ENCODE data around the gene ASB18. TPM values are rescaled to one million over a fixed set of nuclear protein-coding genes. Genes with fewer than 3 reads are reported as not detected.

The ASB18 gene, protein sequence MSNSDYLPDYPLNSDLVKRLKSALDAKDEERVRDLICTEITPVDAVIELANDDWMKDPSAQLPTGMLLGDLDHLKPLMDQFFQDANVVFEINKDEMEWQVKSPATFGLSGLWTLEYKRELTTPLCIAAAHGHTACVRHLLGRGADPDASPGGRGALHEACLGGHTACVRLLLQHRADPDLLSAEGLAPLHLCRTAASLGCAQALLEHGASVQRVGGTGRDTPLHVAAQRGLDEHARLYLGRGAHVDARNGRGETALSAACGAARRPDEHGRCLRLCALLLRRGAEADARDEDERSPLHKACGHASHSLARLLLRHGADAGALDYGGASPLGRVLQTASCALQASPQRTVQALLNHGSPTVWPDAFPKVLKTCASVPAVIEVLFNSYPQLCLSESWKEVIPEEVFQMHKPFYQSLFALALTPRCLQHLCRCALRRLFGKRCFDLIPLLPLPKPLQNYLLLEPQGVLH
- not detected for total RNA-seq (ENCODE audit: unreplicated experiment)
- long read RNA-seq = 0 reads

DNA sequence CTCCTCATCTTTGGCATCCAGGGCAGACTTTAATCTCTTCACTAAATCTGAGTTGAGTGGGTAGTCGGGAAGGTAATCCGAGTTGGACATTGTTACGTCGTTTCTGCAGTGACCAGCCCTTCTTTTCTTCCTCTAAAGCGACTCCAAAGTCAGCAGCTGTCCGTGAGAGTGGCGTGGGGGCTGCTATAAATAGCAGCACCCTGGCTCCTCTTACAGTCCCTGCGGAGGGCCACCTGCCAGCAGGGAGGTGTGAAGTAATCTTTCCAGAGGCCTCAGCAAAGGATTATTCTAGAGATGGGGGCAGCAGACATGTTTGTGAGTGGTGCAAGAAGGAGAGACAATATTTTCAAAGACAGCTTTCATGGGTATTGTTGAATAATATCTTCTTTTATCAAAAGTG lies at the start of gene ASB18:
ASB18 (minus strand) TSS at position 151 of the 400 bp plus-strand sequence; CDS start at position 90, 61 bp downstream.
- no peaks in the 10 kb centered on the region for H3K4me1 Mint-ChIP-seq (ENCODE audit: low read depth, unreplicated experiment)
- no peak within 1 kb of the TSS for H3K27ac Mint-ChIP-seq (ENCODE audit: unreplicated experiment)
- peaks cover 2% of the 10 kb centered on the region for H3K9me3 Mint-ChIP-seq (ENCODE audit: unreplicated experiment)
- H3K4me3 Mint-ChIP-seq (ENCODE audit: unreplicated experiment) = no peak within 1 kb of the TSS
- H3K36me3 Mint-ChIP-seq (ENCODE audit: unreplicated experiment) = peaks cover 10% of the 10 kb centered on the region
- no peaks in the 10 kb centered on the region for H3K27me3 Mint-ChIP-seq (ENCODE audit: unreplicated experiment)
- no peak for DNase-seq
- TF ChIP-seq, protein P1, sequence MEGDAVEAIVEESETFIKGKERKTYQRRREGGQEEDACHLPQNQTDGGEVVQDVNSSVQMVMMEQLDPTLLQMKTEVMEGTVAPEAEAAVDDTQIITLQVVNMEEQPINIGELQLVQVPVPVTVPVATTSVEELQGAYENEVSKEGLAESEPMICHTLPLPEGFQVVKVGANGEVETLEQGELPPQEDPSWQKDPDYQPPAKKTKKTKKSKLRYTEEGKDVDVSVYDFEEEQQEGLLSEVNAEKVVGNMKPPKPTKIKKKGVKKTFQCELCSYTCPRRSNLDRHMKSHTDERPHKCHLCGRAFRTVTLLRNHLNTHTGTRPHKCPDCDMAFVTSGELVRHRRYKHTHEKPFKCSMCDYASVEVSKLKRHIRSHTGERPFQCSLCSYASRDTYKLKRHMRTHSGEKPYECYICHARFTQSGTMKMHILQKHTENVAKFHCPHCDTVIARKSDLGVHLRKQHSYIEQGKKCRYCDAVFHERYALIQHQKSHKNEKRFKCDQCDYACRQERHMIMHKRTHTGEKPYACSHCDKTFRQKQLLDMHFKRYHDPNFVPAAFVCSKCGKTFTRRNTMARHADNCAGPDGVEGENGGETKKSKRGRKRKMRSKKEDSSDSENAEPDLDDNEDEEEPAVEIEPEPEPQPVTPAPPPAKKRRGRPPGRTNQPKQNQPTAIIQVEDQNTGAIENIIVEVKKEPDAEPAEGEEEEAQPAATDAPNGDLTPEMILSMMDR (IDR thresholded peaks at IDR 0.05; ENCODE audit: partially characterized antibody, unreplicated experiment) = no peak

DNA sequence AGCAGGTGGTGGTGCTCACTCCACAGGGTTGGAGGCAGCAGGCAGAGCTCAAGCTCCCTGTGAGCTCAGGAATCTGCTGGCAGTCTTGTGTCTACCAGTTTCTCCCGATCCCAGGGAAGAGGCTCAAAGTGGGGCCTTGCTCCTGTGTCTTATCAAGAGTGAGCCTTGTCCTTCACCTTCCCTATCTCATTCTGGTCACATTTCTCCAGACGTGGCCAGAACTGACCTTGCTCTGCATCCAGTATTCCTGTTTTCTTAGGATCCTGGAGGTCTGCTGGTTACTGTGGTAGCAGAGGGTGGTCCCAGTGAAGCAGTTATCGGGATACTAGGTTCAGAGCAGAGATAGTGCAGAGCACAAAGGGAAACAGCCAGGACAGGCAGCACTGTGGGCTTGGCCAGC lies 47.1 kb upstream of the ASB18 start:
- Mint-ChIP-seq H3K36me3 (ENCODE audit: unreplicated experiment) (peaks cover 9% of the 10 kb centered on the region), H3K27ac (ENCODE audit: unreplicated experiment) (no peak overlapping the region), H3K4me1 (ENCODE audit: low read depth, unreplicated experiment) (no peaks in the 10 kb centered on the region), H3K4me3 (ENCODE audit: unreplicated experiment) (no peak overlapping the region), H3K27me3 (ENCODE audit: unreplicated experiment) (peaks cover 7% of the 10 kb centered on the region), H3K9me3 (ENCODE audit: unreplicated experiment) (peaks cover 1% of the 10 kb centered on the region)
- TF ChIP-seq, protein P1 (IDR thresholded peaks at IDR 0.05; ENCODE audit: partially characterized antibody, unreplicated experiment) = no peak
- no peak for DNase-seq

DNA sequence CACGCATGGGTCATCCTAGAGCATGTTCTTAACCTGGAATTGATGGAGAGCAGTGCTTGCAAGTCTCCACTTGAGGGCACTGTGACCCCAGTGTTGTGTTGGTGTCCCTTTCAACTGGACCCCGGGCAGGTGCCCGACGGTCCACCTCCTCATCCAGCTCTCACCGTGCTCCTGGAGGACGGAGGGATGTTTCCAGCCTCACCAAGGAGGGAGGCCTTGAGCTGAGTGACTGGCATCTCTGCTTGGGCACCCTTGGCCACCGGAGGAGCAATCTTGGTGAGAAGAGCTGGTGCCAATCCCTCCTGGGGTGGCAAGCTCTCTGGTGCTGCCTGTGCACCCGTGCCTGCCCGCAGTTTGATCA lies 45.4 kb upstream of the ASB18 start:
- peaks cover 5% of the 10 kb centered on the region for H3K27me3 Mint-ChIP-seq (ENCODE audit: unreplicated experiment)
- no peak overlapping the region for H3K27ac Mint-ChIP-seq (ENCODE audit: unreplicated experiment)
- peaks cover 1% of the 10 kb centered on the region for H3K9me3 Mint-ChIP-seq (ENCODE audit: unreplicated experiment)
- TF ChIP-seq, protein P1 (IDR thresholded peaks at IDR 0.05; ENCODE audit: partially characterized antibody, unreplicated experiment) = peak; percentile 64
- peak; percentile 59 for DNase-seq
- peaks cover 9% of the 10 kb centered on the region for H3K36me3 Mint-ChIP-seq (ENCODE audit: unreplicated experiment)
- no peaks in the 10 kb centered on the region for H3K4me1 Mint-ChIP-seq (ENCODE audit: low read depth, unreplicated experiment)
- no peak overlapping the region for H3K4me3 Mint-ChIP-seq (ENCODE audit: unreplicated experiment)

DNA sequence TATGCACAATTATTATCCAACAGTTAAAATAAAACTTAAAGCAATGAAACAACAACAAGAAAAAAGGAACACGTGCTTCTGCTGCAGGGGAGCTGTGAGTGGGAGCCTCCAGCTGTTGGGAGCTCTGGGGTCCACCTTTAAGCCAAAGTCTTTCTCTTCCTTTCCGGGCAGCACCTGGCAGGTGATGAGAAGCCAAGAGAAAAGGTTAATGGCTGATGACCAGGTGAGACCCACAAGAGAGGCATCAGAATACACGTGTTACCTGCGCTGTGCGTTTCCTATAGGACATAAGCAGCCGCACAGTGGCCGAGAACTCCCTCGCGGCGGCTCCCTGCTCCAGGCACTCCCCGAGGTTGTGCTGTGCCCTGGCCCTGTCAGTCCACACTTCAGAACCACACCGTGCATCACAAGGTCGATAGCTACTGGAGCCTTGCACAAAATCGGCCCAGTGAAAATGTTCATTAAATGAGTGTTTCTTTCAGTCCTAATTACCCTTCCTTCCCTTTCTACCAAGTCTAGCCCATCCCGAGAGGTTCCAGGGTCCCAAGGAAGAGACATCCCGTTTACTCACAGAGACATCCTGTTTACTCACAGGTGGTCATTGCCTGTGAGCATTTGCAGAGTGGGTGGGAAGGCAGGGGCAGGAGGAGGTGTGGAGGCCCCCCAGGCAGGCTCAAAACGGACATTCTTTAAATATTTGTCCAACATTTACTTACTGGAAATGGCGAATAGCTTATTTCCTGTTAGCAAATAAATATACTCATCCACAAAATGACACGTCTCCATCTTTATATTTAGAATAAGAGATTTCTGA lies 44.9 kb upstream of the ASB18 start:
- no peak for DNase-seq
- no peak overlapping the region for H3K4me3 Mint-ChIP-seq (ENCODE audit: unreplicated experiment)
- peaks cover 1% of the 10 kb centered on the region for H3K9me3 Mint-ChIP-seq (ENCODE audit: unreplicated experiment)
- peaks cover 5% of the 10 kb centered on the region for H3K27me3 Mint-ChIP-seq (ENCODE audit: unreplicated experiment)
- TF ChIP-seq, protein P1 (IDR thresholded peaks at IDR 0.05; ENCODE audit: partially characterized antibody, unreplicated experiment) = no peak
- no peak overlapping the region for H3K27ac Mint-ChIP-seq (ENCODE audit: unreplicated experiment)
- no peaks in the 10 kb centered on the region for H3K4me1 Mint-ChIP-seq (ENCODE audit: low read depth, unreplicated experiment)
- peaks cover 7% of the 10 kb centered on the region for H3K36me3 Mint-ChIP-seq (ENCODE audit: unreplicated experiment)

Measured in glutamatergic neuron (in vitro differentiated cells).